GM19438 (cell line): ENCODE measurements around the gene GPR89A.
"Not testable (repeated sequence)": the region's sequence is repeated elsewhere in the genome, so short reads cannot be mapped to it uniquely, and the experiment has no call there.

Source experiments
- ATAC-seq: cut with Tn5 transposase; IDR thresholded peaks from one replicate; pipeline ENCODE4 v1.9.1; 2021; ENCODE audit warnings: low read depth; ENCODE audit not compliant: unreplicated experiment

GPR89A gene

DNA sequence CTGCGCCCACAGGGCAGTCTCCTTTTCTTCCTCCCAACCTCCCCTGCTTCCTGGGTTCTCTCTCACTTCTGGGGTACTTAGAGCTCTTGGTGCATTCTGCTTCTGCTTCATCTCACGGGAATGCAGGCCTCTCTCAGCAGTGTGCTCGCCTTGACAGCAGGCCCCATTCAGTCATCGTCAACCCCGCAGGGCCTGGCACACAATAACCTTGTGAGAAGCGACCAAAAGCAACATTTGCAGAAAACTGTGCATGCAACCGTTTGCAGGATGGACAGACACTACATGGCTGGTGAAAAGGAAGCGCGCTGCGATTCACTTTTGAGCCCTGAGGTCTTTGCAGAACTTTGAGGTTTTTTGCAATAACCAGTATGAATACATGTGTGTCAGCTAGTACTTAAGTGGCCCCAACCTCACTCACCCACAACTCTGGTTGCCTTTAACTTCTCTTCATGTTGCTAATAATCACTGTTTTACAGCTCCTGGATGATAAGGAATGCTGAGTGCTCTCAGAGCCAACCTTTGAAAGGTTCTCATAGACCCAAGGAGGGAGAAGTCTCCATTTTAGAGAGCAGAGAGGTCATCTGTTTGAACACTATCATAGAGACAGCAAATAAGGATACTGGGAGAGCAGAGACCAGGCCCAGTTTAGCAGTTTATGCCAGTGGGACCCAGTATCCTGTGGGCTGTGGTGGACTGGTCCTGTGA, 109.0 kb downstream of the GPR89A start:
- no peak for ATAC-seq

DNA sequence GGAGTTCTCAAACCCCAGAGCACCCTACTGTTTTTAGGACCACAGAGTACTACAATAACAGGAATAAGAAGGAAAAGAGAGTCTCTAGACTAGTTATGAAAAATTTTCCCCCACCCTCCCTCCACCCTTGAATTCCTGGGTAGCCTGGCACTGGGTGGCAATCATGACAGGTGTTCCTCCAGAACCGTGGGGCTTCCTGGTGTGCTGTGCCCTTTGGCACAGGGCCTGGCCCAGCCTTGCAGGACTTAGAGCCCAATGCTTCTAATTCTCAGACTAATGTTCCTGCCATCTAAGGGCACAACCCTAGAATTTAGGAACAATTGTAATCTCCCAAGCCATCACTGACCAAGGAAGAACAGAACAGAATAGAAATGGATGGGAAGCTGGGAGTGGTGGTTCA, 110.0 kb downstream of the GPR89A start:
- no peak for ATAC-seq

DNA sequence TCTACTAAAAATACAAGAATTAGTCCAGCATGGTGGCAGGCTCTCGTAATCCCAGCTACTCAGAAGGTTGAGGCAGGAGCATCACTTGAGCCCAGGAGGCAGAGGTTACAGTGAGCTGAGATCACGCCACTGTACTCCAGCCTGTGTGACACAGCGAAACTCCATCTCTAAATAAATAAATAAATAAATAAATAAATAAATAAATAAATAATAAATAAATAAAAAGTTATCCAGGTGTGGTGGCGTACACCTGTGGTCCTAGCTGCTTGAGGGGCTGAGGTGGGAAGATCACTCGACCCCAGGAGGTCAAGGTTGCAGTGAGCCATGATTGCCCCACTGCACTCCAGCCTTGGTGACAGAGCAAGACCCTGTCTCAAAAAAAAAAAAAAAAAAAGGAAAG, 110.7 kb downstream of the GPR89A start:
- not testable (repeated sequence) for ATAC-seq

GRCh38 chr1:145719230-145720079, 111.7 kb downstream of the GPR89A start, which contains the start of gene CD160:
TSS of gene CD160 (plus strand) at chr1:145719499. CDS start at chr1:145728328, 8,829 bp downstream.
- ATAC-seq = no peak
